ENCODE data around the gene FOXN4. TPM values are rescaled to one million over a fixed set of nuclear protein-coding genes. Genes with fewer than 3 reads are reported as not detected.

FOXN4 gene
- total RNA-seq, 1 donor from 2014 or later = not detected

Other genes with a start within 250 kb of the FOXN4 start
- 6.1 and 12.1 TPM in 2 replicates for gene ALKBH2, start 215.8 kb downstream of the FOXN4 start, total RNA-seq
- 27.6 and 40.8 TPM in 2 replicates for gene UNG, start 211.7 kb downstream of the FOXN4 start, total RNA-seq
- gene ACACB, start 192.7 kb downstream of the FOXN4 start, total RNA-seq = 1.4 and 6.0 TPM in 2 replicates
- gene MYO1H, start 38.6 kb upstream of the FOXN4 start, total RNA-seq = not detected in 2 replicates
- gene KCTD10, start 168.0 kb upstream of the FOXN4 start, total RNA-seq = 67.3 and 86.2 TPM in 2 replicates
- gene UBE3B, start 168.3 kb upstream of the FOXN4 start, total RNA-seq = 59.6 and 68.2 TPM in 2 replicates

All from glomerular endothelial cell (primary cell).